ENCODE results near the gene SPRY1. TPM values are rescaled to one million over a fixed set of nuclear protein-coding genes. Genes with fewer than 3 reads are reported as not detected.

The SPRY1 gene
- total RNA-seq, 2 donors from 2014 or later: 9.1 to 18.5 TPM

DNA sequence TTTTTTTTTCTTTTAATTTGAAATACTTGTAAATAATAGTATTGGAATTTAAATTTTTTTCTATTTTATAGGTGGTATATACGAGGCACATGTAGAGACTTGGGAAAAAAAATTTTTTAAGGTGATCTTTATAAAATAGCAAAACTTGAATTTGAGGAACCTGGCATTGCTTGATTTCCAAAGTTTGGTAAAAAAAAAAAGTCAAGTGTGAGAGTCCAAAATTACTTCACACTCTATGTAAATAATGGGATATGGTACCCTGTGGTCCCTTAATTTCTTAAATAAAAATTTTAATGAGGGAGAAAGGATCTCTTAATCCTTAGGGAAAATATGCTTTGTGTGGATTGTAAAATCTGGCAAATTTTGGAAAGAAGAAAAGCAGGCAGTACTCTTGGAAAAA, 19.0 kb downstream of the SPRY1 start:
- no peaks in the 10 kb centered on the region for H3K27me3 Mint-ChIP-seq (ENCODE audit: insufficient read depth)
- no peak overlapping the region for H3K27ac Mint-ChIP-seq
- H3K9me3 ChIP-seq (ENCODE audit: control insufficient read depth, low read length): peaks cover 7% of the 10 kb centered on the region
- H3K4me1 Mint-ChIP-seq: peaks cover 50% of the 10 kb centered on the region
- H3K4me1 ChIP-seq (ENCODE audit: control insufficient read depth, insufficient read depth, low read length): peaks cover 13% of the 10 kb centered on the region
- H3K27ac ChIP-seq (ENCODE audit: low read depth, low read length): no peak overlapping the region
- no peak for TF ChIP-seq CTCF (conservative IDR thresholded peaks at IDR 0.05)
- H3K4me3 ChIP-seq (ENCODE audit: low read length): no peak overlapping the region
- DNase-seq: no peak
- H3K9ac ChIP-seq (ENCODE audit: extremely low read depth, low read length, poor library complexity, severe bottlenecking): no peak overlapping the region
- H3K4me3 Mint-ChIP-seq: no peak overlapping the region
- WGBS, 2 experiments (ENCODE audit: insufficient coverage in 1 of 2, insufficient read length in 1 of 2): 100% methylated on average over 1 of the region's 1 CpG; no CpG with 5 or more reads in 1 of the 2 experiments
- H3K36me3 ChIP-seq (ENCODE audit: control insufficient read depth, insufficient read depth, low read length): no peaks in the 10 kb centered on the region
- H3K27me3 ChIP-seq (ENCODE audit: control insufficient read depth, insufficient read depth, low read length, poor library complexity, severe bottlenecking): no peaks in the 10 kb centered on the region
- no peaks in the 10 kb centered on the region for H3K36me3 Mint-ChIP-seq (ENCODE audit: low read depth)
- H3K9me3 Mint-ChIP-seq: peaks cover 3% of the 10 kb centered on the region

- Histone ChIP-seq H3K9me3 (ENCODE audit: control insufficient read depth, low read length) (peaks cover 7% of the 10 kb centered on the region), H3K27ac (ENCODE audit: low read depth, low read length) (no peak overlapping the region), H3K9ac (ENCODE audit: extremely low read depth, low read length, poor library complexity, severe bottlenecking) (no peak overlapping the region), H3K4me3 (ENCODE audit: low read length) (no peak overlapping the region), H3K27me3 (ENCODE audit: control insufficient read depth, insufficient read depth, low read length, poor library complexity, severe bottlenecking) (no peaks in the 10 kb centered on the region), H3K36me3 (ENCODE audit: control insufficient read depth, insufficient read depth, low read length) (no peaks in the 10 kb centered on the region), H3K4me1 (ENCODE audit: control insufficient read depth, insufficient read depth, low read length) (peaks cover 13% of the 10 kb centered on the region)
- 64 to 76% methylated on average over 6 of the region's 6 CpGs for WGBS, 2 experiments (ENCODE audit: insufficient coverage in 1 of 2, insufficient read length in 1 of 2)
- peaks cover 50% of the 10 kb centered on the region for H3K4me1 Mint-ChIP-seq
- DNase-seq: no peak
- H3K9me3 Mint-ChIP-seq: peaks cover 4% of the 10 kb centered on the region
- H3K36me3 Mint-ChIP-seq (ENCODE audit: low read depth): no peaks in the 10 kb centered on the region
- TF ChIP-seq CTCF (conservative IDR thresholded peaks at IDR 0.05): no peak
- H3K27me3 Mint-ChIP-seq (ENCODE audit: insufficient read depth): no peaks in the 10 kb centered on the region
- no peak overlapping the region for H3K27ac Mint-ChIP-seq
- H3K4me3 Mint-ChIP-seq: no peak overlapping the region
Measured at GRCh38 chr4:123415977-123416376, 19.4 kb downstream of the SPRY1 start.

DNA sequence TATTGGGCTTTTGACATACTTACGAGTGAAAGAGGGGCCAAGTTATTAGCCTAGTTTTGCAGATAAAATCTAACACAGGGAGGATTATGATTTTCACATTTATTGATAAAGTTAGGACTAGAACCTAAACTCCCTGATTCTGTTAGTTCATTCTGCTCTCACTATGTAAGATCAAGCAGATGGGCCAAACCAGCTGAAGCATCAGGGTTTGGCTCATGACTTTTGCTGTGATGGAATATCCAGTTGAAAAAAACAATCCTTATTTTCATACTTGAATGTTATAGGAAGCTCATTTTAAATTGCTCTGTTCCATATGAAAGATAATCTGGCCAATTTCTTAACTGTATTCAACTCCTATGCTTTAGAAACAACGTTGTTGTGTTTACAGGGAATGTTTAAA, 21.2 kb downstream of the SPRY1 start:
- peak overlapping the region; percentile 62 for H3K4me3 ChIP-seq (ENCODE audit: low read length)
- H3K4me1 ChIP-seq (ENCODE audit: control insufficient read depth, insufficient read depth, low read length): peaks cover 7% of the 10 kb centered on the region
- H3K9me3 ChIP-seq (ENCODE audit: control insufficient read depth, low read length): peaks cover 7% of the 10 kb centered on the region
- peaks cover 43% of the 10 kb centered on the region for H3K4me1 Mint-ChIP-seq
- H3K4me3 Mint-ChIP-seq: peak overlapping the region; percentile 26
- no peaks in the 10 kb centered on the region for H3K36me3 Mint-ChIP-seq (ENCODE audit: low read depth)
- peak overlapping the region; percentile 82 for H3K27ac ChIP-seq (ENCODE audit: low read depth, low read length)
- no peaks in the 10 kb centered on the region for H3K27me3 ChIP-seq (ENCODE audit: control insufficient read depth, insufficient read depth, low read length, poor library complexity, severe bottlenecking)
- no peak for DNase-seq
- 59 to 60% methylated on average over 2 of the region's 2 CpGs for WGBS, 2 experiments (ENCODE audit: insufficient coverage in 1 of 2, insufficient read length in 1 of 2)
- H3K9ac ChIP-seq (ENCODE audit: extremely low read depth, low read length, poor library complexity, severe bottlenecking): no peak overlapping the region
- peaks cover 4% of the 10 kb centered on the region for H3K9me3 Mint-ChIP-seq
- no peak for TF ChIP-seq CTCF (conservative IDR thresholded peaks at IDR 0.05)
- no peaks in the 10 kb centered on the region for H3K27me3 Mint-ChIP-seq (ENCODE audit: insufficient read depth)
- H3K27ac Mint-ChIP-seq: peak overlapping the region; percentile 71
- H3K36me3 ChIP-seq (ENCODE audit: control insufficient read depth, insufficient read depth, low read length): no peaks in the 10 kb centered on the region

Measured in endodermal cell (in vitro differentiated cells).